Progenitor cell of endocrine pancreas (in vitro differentiated cells): ENCODE data around the gene LYPD5. TPM values are rescaled to one million over a fixed set of nuclear protein-coding genes. Genes with fewer than 3 reads are reported as not detected.
A peak's percentile ranks its signal among the peaks of the same experiment; 100 is the strongest.
"Not testable (repeated sequence)": the region's sequence is repeated elsewhere in the genome, so short reads cannot be mapped to it uniquely, and the experiment has no call there.

ENCODE experiments used
- DNase-seq: peaks from one replicate; pipeline ENCODE4 v3.0.0; 2021; ENCODE audit warnings: low spot score; ENCODE audit not compliant: unreplicated experiment
- H3K27ac Mint-ChIP-seq: 2 replicates; pipeline ENCODE4 v1.8.0; 2021; ENCODE audit warnings: mild to moderate bottlenecking, moderate library complexity, mixed read lengths
- H3K27me3 Mint-ChIP-seq: 2 replicates; pipeline ENCODE4 v1.8.0; 2021; ENCODE audit warnings: mixed read lengths
- H3K36me3 Mint-ChIP-seq: 2 replicates; pipeline ENCODE4 v1.8.0; 2022; ENCODE audit warnings: mixed read lengths; ENCODE audit not compliant: insufficient read depth
- H3K4me1 Mint-ChIP-seq: 2 replicates; pipeline ENCODE4 v1.8.0; 2021; ENCODE audit warnings: low read depth, mixed read lengths
- H3K4me3 Mint-ChIP-seq: 2 replicates; pipeline ENCODE4 v1.8.0; 2021; ENCODE audit warnings: low read depth, mild to moderate bottlenecking, moderate library complexity, mixed read lengths
- H3K9me3 Mint-ChIP-seq: 2 replicates; pipeline ENCODE4 v1.8.0; 2021; ENCODE audit warnings: low read depth, mixed read lengths
- CTCF ChIP-seq: fragments of 200-600 bp; sonication (generic); IDR thresholded peaks from one replicate; pipeline ENCODE4 v1.5.0; 2021; ENCODE audit warnings: antibody characterized with exemption, mild to moderate bottlenecking; ENCODE audit not compliant: unreplicated experiment
- total RNA-seq: library from RNA; stranded (reverse); gene quantifications from 2 replicates; pipeline ENCODE4 v1.2.1, GENCODE V29; 2021

LYPD5 gene
- total RNA-seq, 1 donor from 2014 or later: not detected

GRCh38 chr19:43775299-43775890, 26.9 kb downstream of the LYPD5 start:
- Mint-ChIP-seq H3K4me1 (peaks cover 18% of the 10 kb centered on the region), H3K27me3 (peaks cover 76% of the 10 kb centered on the region), H3K4me3 (no peak overlapping the region), H3K36me3 (no peaks in the 10 kb centered on the region), H3K9me3 (no peaks in the 10 kb centered on the region), H3K27ac (no peak overlapping the region)
- no peak for TF ChIP-seq CTCF
- no peak for DNase-seq

GRCh38 chr19:43774940-43775258, 27.3 kb downstream of the LYPD5 start:
- not testable (repeated sequence) for H3K27ac Mint-ChIP-seq, H3K36me3 Mint-ChIP-seq, H3K4me3 Mint-ChIP-seq, H3K9me3 Mint-ChIP-seq, DNase-seq
- peaks cover 81% of the 10 kb centered on the region for H3K27me3 Mint-ChIP-seq
- H3K4me1 Mint-ChIP-seq: peaks cover 18% of the 10 kb centered on the region

- Mint-ChIP-seq H3K4me1 (peaks cover 14% of the 10 kb centered on the region), H3K9me3 (no peaks in the 10 kb centered on the region), H3K36me3 (no peaks in the 10 kb centered on the region), H3K4me3 (peak overlapping the region; percentile 55), H3K27me3 (peaks cover 83% of the 10 kb centered on the region), H3K27ac (no peak overlapping the region)
- TF ChIP-seq CTCF: peak; percentile 79
- DNase-seq: peak; percentile 75
Observed at GRCh38 chr19:43774103-43774939, 27.9 kb downstream of the LYPD5 start.

GRCh38 chr19:43773725-43774102, 28.5 kb downstream of the LYPD5 start:
- DNase-seq: no peak
- Mint-ChIP-seq H3K27ac (no peak overlapping the region), H3K36me3 (no peaks in the 10 kb centered on the region), H3K4me3 (peak overlapping the region; percentile 55), H3K27me3 (peaks cover 88% of the 10 kb centered on the region), H3K9me3 (no peaks in the 10 kb centered on the region), H3K4me1 (peaks cover 14% of the 10 kb centered on the region)
- TF ChIP-seq CTCF: no peak

- TF ChIP-seq CTCF: no peak
- peaks cover 5% of the 10 kb centered on the region for H3K4me1 Mint-ChIP-seq
- no peaks in the 10 kb centered on the region for H3K9me3 Mint-ChIP-seq
- H3K4me3 Mint-ChIP-seq: no peak overlapping the region
- no peak for DNase-seq
- peaks cover 72% of the 10 kb centered on the region for H3K27me3 Mint-ChIP-seq
- H3K36me3 Mint-ChIP-seq: no peaks in the 10 kb centered on the region
- H3K27ac Mint-ChIP-seq: no peak overlapping the region
Observed at GRCh38 chr19:43769256-43769655, 33.0 kb downstream of the LYPD5 start.
